Ascending aorta (tissue), 2 donors: Measurements from ENCODE around the gene CD151. TPM values are rescaled to one million over a fixed set of nuclear protein-coding genes. Genes with fewer than 3 reads are reported as not detected.

ENCODE experiments used
- DNase-seq, 2 donors: peaks; one replicate each; pipeline ENCODE4 v3.0.0-alpha.2; 2019; ENCODE audit warnings: low spot score in 2 of 2
- H3K27ac ChIP-seq, 2 donors: fragments of 200-600 bp; sonication (generic); one replicate each; pipeline ENCODE4 v1.5.1; 2016 to 2017; ENCODE audit warnings: mild to moderate bottlenecking in 1 of 2
- H3K27me3 ChIP-seq: fragments of 200-600 bp; sonication (generic); one replicate; pipeline ENCODE4 v1.5.1; 2017
- H3K36me3 ChIP-seq, 2 donors: fragments of 200-600 bp; sonication (generic); one replicate each; pipeline ENCODE4 v1.5.1; 2016
- H3K4me1 ChIP-seq, 2 donors: fragments of 200-600 bp; sonication (generic); one replicate each; pipeline ENCODE4 v1.5.1; 2016 to 2017; ENCODE audit warnings: mild to moderate bottlenecking in 1 of 2
- H3K4me3 ChIP-seq, 2 donors: fragments of 200-600 bp; sonication (generic); one replicate each; pipeline ENCODE4 v1.5.1; 2016 to 2017; ENCODE audit warnings: mild to moderate bottlenecking in 1 of 2
- H3K9me3 ChIP-seq, 2 donors: fragments of 200-600 bp; sonication (generic); one replicate each; pipeline ENCODE4 v1.5.1; 2016
- CTCF ChIP-seq, 3 experiments: fragments of 200-600 bp in 2 of 3; fragments of 450-650 bp in 1 of 3; sonication (generic) in 2 of 3; IDR thresholded peaks; one replicate each; pipeline ENCODE4 v1.5.1; 2016 to 2019; ENCODE audit warnings: antibody characterized with exemption in 3 of 3, mild to moderate bottlenecking in 1 of 3, moderate library complexity in 1 of 3
- intact Hi-C: fragments of 100-400 bp; cut with DNase I; formaldehyde crosslinking; loops from one replicate; pipeline ENCODE4 v1.15.1; 2023
- total RNA-seq: library from RNA; depleted of rRNA; stranded (reverse); fragments of >200 nt; gene quantifications from one replicate; pipeline ENCODE4 v1.1.0, GENCODE V29; 2016

CD151 gene
- total RNA-seq, 1 donor from 2014 or later: 898 TPM

- TF ChIP-seq CTCF (IDR thresholded peaks at IDR 0.05): no peak
- peak overlapping the region; percentile 81 to 95 for H3K27ac ChIP-seq
- peaks cover 10 to 48% of the 10 kb centered on the region in 2 donors for H3K4me1 ChIP-seq
- H3K27me3 ChIP-seq: no peaks in the 10 kb centered on the region
- peaks cover 37 to 39% of the 10 kb centered on the region in 2 donors for H3K36me3 ChIP-seq
- intact Hi-C loops: loop anchor here (1.0 kb wide), 1 partner anchor 10 kb away; no protein-coding TSS in a partner anchor
- H3K9me3 ChIP-seq: no peaks in the 10 kb centered on the region
- DNase-seq: peak; percentile 79 to 95
- peak overlapping the region; percentile 67 to 84 for H3K4me3 ChIP-seq
Observed at GRCh38 chr11:834371-835316, 1.9 kb downstream of the CD151 start.

DNA sequence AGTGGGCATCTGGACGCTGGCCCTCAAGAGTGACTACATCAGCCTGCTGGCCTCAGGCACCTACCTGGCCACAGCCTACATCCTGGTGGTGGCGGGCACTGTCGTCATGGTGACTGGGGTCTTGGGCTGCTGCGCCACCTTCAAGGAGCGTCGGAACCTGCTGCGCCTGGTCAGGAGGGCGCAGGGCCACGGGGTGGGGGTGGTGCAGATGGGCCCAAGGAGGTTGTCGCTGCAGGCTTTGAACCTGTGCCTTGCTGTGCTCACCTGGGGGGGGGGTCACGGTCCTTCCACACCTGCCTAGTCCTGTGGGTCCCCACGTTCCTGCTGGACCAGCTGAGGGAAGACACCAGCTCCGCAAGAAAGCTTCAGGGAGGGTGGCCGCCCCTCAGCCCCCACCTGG lies 3.5 kb downstream of the CD151 start:
- no peaks in the 10 kb centered on the region for H3K27me3 ChIP-seq
- no peak overlapping the region for H3K4me3 ChIP-seq
- H3K27ac ChIP-seq: peak overlapping the region; percentile 81 to 95
- intact Hi-C loops: no loop called here
- H3K36me3 ChIP-seq: peaks cover 43 to 49% of the 10 kb centered on the region in 2 donors
- peaks cover 14 to 43% of the 10 kb centered on the region in 2 donors for H3K4me1 ChIP-seq
- DNase-seq: no peak
- H3K9me3 ChIP-seq: no peaks in the 10 kb centered on the region
- TF ChIP-seq CTCF (IDR thresholded peaks at IDR 0.05): no peak

GRCh38 chr11:836700-837099 lies 3.9 kb downstream of the CD151 start:
- Histone ChIP-seq H3K9me3 (no peaks in the 10 kb centered on the region), H3K4me1 (peaks cover 14 to 47% of the 10 kb centered on the region in 2 donors), H3K4me3 (no peak overlapping the region), H3K36me3 (peaks cover 43 to 49% of the 10 kb centered on the region in 2 donors), H3K27me3 (no peaks in the 10 kb centered on the region), H3K27ac (peak overlapping the region; percentile 14 to 81)
- intact Hi-C loops: no loop called here
- DNase-seq: no peak
- TF ChIP-seq CTCF (IDR thresholded peaks at IDR 0.05): no peak

DNA sequence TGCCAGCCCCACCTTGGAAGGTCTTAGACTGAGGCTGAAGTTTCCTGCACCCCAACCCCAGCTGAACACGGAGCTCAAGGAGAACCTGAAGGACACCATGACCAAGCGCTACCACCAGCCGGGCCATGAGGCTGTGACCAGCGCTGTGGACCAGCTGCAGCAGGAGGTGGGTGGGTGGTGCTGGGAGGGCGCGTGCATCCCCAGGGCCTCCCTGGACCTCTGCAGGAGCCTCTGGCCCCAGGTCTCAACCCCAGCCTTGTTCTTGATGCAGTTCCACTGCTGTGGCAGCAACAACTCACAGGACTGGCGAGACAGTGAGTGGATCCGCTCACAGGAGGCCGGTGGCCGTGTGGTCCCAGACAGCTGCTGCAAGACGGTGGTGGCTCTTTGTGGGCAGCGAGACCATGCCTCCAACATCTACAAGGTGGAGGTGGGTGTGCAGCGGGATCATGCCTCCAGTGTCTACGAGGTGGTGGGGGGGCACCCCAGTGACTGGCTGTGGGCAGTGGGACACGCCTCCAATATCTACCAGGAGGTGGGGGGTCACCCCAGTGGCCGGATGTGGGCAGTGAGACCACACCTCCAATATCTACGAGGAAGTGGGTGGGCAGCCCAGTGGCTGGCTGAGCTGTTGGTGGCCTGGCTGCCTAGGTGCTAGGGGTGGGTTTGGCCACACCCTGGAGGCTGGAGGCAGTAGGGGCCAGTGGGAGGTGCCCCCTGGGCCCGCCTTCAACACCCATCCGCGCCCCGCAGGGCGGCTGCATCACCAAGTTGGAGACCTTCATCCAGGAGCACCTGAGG lies 4.6 kb downstream of the CD151 start:
- no peak for DNase-seq
- Histone ChIP-seq H3K9me3 (no peaks in the 10 kb centered on the region), H3K27ac (peak overlapping the region; percentile 14 to 81), H3K36me3 (peaks cover 43 to 49% of the 10 kb centered on the region in 2 donors), H3K4me3 (no peak overlapping the region), H3K4me1 (peaks cover 9 to 41% of the 10 kb centered on the region in 2 donors), H3K27me3 (no peaks in the 10 kb centered on the region)
- intact Hi-C loops: no loop called here
- TF ChIP-seq CTCF (IDR thresholded peaks at IDR 0.05): no peak

DNA sequence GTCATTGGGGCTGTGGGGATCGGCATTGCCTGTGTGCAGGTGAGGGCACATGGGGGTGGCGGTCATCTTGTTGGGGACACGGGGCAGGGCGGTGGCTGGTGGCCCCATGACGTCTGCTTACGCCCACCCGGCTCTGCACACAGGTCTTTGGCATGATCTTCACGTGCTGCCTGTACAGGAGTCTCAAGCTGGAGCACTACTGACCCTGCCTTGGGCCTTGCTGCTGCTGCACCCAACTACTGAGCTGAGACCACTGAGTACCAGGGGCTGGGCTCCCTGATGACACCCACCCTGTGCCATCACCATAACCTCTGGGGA lies 5.2 kb downstream of the CD151 start:
- no peaks in the 10 kb centered on the region for H3K9me3 ChIP-seq
- intact Hi-C loops: no loop called here
- H3K4me1 ChIP-seq: peaks cover 10 to 39% of the 10 kb centered on the region in 2 donors
- no peaks in the 10 kb centered on the region for H3K27me3 ChIP-seq
- peaks cover 43 to 49% of the 10 kb centered on the region in 2 donors for H3K36me3 ChIP-seq
- peak overlapping the region in 1 of 2 donors; percentile 14 for H3K27ac ChIP-seq
- no peak for TF ChIP-seq CTCF (IDR thresholded peaks at IDR 0.05)
- DNase-seq: no peak
- H3K4me3 ChIP-seq: no peak overlapping the region
